PFSK-1 (cell line): ENCODE results near the gene MAGI2.

ENCODE experiments used
- FOXP2 ChIP-seq: optimal IDR thresholded peaks from 2 replicates; pipeline ENCODE3; 2011; ENCODE audit warnings: borderline replicate concordance, control low read depth, inconsistent platforms; ENCODE audit not compliant: insufficient read depth; ENCODE audit errors: extremely low read length, extremely low read depth
- POLR2AphosphoS5 ChIP-seq: IDR thresholded peaks from 2 replicates; pipeline ENCODE4 v1.6.1; 2012; ENCODE audit warnings: low read depth, mild to moderate bottlenecking, control low read depth, low read length, moderate library complexity
- SIN3A ChIP-seq: IDR thresholded peaks from 2 replicates; pipeline ENCODE4 v1.6.1; 2012; ENCODE audit warnings: mild to moderate bottlenecking, low read length, moderate library complexity, borderline replicate concordance; ENCODE audit not compliant: insufficient read depth
- TAF1 ChIP-seq: IDR thresholded peaks from 2 replicates; pipeline ENCODE4 v1.6.1; 2012; ENCODE audit warnings: low read length, control low read depth, borderline replicate concordance; ENCODE audit not compliant: insufficient read depth
- TF ChIP-seq, protein P1 (sequence below), 2 experiments: IDR thresholded peaks; 2 replicates each; pipeline versions ENCODE4 v1.6.1 to v1.8.0; 2011 to 2012; ENCODE audit warnings: low read depth in 2 of 2, low read length in 2 of 2, control low read depth in 1 of 2, inconsistent platforms in 1 of 2, mild to moderate bottlenecking in 1 of 2, moderate library complexity in 1 of 2; ENCODE audit not compliant: insufficient read depth in 1 of 2

MAGI2 gene

DNA sequence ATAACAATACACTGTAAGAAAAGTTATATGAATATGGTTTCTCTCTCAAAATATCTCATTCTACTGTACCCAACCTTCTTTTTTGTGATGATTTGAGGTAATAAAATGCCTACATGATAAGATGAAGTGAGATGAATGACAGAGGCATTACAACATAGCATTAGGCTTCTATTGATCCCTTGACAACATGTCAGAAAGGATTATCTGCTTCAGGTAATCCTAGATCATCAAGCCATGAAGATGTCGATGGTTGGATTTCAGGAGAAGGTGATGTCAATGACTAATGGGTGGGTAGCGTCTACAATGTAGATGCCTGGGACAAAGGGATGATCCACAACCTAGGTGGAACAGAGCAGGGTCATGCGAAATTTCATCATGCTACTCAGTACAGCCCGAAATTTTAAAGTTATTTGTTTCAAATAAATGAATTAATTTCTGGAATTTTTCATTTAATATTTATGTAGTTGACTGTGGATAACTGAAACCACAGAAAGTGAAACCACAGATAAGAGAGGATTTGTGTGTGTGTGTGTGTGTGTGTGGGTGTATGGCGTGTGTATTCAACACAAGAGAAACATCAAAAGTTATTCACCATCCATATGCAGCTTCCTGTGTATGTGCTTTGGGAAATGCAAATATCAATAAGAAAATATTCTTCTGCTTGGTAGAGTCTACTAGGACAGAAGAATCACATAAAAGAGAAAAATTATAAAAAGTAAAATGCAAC, 77.0 kb downstream of the MAGI2 start:
- TF ChIP-seq, protein P1, sequence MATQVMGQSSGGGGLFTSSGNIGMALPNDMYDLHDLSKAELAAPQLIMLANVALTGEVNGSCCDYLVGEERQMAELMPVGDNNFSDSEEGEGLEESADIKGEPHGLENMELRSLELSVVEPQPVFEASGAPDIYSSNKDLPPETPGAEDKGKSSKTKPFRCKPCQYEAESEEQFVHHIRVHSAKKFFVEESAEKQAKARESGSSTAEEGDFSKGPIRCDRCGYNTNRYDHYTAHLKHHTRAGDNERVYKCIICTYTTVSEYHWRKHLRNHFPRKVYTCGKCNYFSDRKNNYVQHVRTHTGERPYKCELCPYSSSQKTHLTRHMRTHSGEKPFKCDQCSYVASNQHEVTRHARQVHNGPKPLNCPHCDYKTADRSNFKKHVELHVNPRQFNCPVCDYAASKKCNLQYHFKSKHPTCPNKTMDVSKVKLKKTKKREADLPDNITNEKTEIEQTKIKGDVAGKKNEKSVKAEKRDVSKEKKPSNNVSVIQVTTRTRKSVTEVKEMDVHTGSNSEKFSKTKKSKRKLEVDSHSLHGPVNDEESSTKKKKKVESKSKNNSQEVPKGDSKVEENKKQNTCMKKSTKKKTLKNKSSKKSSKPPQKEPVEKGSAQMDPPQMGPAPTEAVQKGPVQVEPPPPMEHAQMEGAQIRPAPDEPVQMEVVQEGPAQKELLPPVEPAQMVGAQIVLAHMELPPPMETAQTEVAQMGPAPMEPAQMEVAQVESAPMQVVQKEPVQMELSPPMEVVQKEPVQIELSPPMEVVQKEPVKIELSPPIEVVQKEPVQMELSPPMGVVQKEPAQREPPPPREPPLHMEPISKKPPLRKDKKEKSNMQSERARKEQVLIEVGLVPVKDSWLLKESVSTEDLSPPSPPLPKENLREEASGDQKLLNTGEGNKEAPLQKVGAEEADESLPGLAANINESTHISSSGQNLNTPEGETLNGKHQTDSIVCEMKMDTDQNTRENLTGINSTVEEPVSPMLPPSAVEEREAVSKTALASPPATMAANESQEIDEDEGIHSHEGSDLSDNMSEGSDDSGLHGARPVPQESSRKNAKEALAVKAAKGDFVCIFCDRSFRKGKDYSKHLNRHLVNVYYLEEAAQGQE (IDR thresholded peaks at IDR 0.05; ENCODE audit: insufficient read depth in 1 of 2, low read depth in 2 of 2, low read length in 2 of 2) = no peak

DNA sequence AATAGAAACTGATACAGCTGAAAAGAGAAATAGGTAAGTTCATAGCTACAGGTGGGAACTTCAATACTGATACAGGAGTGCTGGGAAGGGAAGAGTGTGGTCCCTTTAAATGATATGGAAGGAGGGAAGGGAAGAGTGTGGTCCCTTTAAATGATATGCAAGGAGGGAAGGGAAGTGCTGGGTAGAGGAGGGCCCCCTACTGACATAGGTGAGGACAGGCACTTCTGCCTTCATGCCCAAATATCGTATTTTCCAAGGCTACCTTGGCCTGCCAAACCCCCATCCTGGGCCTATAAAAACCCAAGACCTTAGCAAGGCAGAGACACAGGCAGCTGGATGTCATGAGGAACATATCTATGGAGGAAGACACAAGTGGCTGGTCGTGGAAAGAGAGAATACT, 92.3 kb downstream of the MAGI2 start:
- TF ChIP-seq, protein P1 (IDR thresholded peaks at IDR 0.05; ENCODE audit: insufficient read depth in 1 of 2, low read depth in 2 of 2, low read length in 2 of 2) = no peak
- TF ChIP-seq FOXP2 (no peak), POLR2AphosphoS5 (no peak), TAF1 (no peak), SIN3A (no peak)

- TF ChIP-seq, protein P1 (IDR thresholded peaks at IDR 0.05; ENCODE audit: insufficient read depth in 1 of 2, low read depth in 2 of 2, low read length in 2 of 2) = no peak
- no peak for TF ChIP-seq POLR2AphosphoS5
- no peak for TF ChIP-seq SIN3A
- no peak for TF ChIP-seq TAF1
- TF ChIP-seq FOXP2 = no peak
Measured at GRCh38 chr7:79359827-79360226, 93.6 kb downstream of the MAGI2 start.

GRCh38 chr7:79357101-79357500, 96.4 kb downstream of the MAGI2 start:
- TF ChIP-seq POLR2AphosphoS5 (no peak), TAF1 (no peak), FOXP2 (no peak), SIN3A (no peak)
- TF ChIP-seq, protein P1 (IDR thresholded peaks at IDR 0.05; ENCODE audit: insufficient read depth in 1 of 2, low read depth in 2 of 2, low read length in 2 of 2) = no peak

DNA sequence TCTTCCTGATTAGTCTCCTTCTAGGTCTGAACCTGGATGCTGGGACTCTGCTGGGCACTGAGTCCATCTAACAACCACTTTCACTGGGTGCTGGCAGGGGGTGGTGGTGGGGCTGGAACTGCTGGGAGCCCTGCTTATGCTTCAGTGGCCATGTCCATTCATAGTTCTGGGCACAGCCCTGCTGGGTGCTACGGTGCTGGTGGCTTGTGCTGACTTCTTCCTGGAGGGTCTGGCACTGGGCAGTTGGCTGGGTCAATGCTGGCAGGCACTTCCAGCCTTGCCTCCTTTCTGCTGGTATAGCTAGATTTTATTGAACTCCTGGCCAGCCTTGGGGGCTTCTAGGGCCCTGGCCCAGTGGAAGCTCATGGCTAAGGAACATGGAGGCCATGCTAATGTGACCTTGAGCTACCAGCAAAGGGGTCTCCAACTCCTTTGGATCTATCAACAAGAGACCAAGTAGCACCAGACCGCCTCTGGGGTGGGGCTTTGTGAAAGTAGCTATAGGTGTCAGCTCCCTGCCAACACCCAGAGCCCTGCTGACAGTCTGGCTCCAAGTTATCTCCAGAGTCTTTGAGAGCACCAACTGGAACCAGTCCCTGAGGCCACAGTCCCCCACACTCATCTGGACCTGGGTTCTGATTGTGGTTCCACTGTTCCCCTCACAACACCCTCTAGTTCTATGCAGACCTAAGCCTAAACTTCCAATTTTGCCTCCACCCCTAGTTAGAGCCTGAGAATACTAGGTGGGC, 99.6 kb downstream of the MAGI2 start:
- TF ChIP-seq, protein P1 (IDR thresholded peaks at IDR 0.05; ENCODE audit: insufficient read depth in 1 of 2, low read depth in 2 of 2, low read length in 2 of 2) = no peak
- no peak for TF ChIP-seq POLR2AphosphoS5
- no peak for TF ChIP-seq SIN3A
- TF ChIP-seq TAF1 = no peak
- no peak for TF ChIP-seq FOXP2
